HG03469 (cell line): ENCODE results near the gene CYP11A1.

Experiments
- ATAC-seq: cut with Tn5 transposase; IDR thresholded peaks from one replicate; pipeline ENCODE4 v1.9.1; 2021; ENCODE audit warnings: mild to moderate bottlenecking, moderate library complexity, moderate number of reproducible peaks; ENCODE audit not compliant: unreplicated experiment

The CYP11A1 gene

GRCh38 chr15:74389241-74390048, 22.0 kb upstream of the CYP11A1 start:
- no peak for ATAC-seq

DNA sequence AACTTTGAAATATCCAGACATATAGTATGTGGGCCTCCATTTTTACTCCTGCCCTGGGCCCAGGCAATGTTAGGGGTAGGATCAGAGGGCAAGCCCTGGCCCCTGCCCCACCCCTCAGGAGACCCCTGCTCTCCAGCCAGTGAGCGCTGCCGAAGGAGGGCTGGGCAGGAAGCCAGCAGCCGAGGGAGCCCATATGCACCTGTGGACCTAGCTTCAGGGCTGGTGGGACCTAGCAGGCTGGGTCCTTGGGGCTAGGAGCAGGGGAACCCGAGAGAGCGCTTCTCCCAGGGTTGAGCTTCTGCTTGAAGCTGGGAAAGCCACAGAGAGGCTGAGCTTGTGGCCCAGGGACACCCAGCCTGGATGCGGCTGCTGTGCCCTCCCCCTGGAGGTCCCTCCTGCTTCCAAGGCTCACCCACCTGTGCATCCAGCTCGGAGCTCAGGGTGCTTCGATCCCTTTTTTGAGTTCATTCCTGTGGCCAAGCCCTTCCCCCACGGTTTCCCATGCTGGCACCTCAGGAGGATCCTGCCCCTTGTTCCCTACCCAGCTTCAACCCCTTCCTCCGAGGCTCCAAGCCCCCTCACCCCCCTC, 21.0 kb upstream of the CYP11A1 start:
- no peak for ATAC-seq

- ATAC-seq = no peak
These were observed 20.3 kb upstream of the CYP11A1 start for GRCh38 chr15:74387621-74388362.

DNA sequence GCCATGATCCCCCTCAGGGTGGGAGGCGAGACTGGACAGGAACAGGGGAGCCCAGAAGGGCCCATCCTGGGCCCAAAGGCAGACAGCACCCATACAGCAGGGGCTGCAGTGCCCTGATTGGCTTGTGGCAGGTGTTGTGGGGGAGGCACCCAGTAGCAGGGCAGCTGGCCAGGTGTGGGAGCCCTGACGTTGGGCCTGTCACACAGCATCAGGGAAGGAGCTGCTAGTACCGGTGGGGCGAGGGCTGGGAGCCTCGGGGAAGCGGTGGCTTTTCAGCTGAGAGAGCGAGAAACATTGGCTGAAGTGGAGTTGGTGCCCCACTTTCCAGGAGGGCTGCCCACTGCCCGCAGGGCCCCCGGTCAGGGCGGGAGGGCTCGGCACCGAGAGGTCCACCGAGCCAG, 19.7 kb upstream of the CYP11A1 start:
- no peak for ATAC-seq

GRCh38 chr15:74386496-74387140, 19.2 kb upstream of the CYP11A1 start:
- no peak for ATAC-seq

DNA sequence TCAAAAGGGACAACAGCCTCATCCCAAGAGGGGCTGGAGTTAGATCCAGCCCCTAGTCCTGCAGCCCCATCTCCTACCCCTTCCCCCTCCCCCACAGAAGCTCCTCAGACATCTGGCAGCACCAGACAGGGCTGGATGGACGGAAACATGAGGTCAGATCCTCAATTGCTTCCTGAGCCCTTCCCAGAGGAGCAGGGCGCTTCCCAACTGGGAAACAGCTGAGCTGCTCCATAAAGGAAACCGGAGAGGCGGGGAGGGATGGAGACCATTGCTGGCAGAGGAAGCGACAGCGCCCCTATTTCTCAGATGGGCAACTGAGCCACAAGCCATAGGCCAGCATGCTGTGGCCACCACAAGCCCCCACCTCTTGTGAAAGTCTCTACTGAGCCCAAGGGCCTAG, 18.3 kb upstream of the CYP11A1 start:
- no peak for ATAC-seq

GRCh38 chr15:74384881-74385643, 17.6 kb upstream of the CYP11A1 start:
- peak; percentile 40 for ATAC-seq

DNA sequence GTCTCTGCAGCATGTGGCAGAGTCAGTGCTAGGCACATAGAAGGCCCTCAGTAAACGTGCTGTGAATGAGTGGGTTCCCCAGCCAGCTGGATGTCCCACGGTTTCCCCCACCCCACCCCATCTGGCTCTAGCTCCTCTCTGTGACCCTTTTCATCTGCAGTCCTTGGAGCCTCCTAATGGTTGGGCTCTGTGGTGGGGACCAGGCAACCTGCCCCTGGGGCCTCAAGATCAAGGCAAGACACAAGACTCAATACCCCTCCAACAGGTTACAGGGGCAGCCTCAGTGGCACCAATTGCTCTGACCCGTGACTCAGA, 17.1 kb upstream of the CYP11A1 start:
- ATAC-seq = no peak

- no peak for ATAC-seq
These were observed 16.5 kb upstream of the CYP11A1 start for GRCh38 chr15:74383695-74384565.

- no peak for ATAC-seq
These were observed 15.8 kb upstream of the CYP11A1 start for GRCh38 chr15:74383286-74383685.

- no peak for ATAC-seq
These were observed 14.8 kb upstream of the CYP11A1 start for GRCh38 chr15:74382004-74382816.

DNA sequence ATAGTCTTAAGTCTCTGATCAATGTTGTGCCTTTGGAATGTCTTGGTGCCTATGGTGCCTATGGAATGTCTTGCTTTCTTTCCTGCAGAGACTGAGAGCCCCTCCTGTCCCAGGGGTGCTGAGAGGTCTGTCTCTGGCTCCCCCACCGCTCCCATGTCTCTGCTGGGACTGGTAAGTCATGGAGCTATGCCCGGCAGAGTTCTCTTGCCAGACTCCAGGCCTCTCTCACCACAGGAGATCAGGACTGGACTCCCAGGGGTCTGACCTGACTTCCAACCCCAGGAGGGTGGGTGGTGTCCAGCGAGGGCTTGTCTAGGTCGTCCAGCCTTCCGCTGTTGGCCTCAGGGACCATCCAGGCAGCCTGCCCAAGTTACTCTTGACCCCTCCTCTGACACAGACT, 14.0 kb upstream of the CYP11A1 start:
- no peak for ATAC-seq

DNA sequence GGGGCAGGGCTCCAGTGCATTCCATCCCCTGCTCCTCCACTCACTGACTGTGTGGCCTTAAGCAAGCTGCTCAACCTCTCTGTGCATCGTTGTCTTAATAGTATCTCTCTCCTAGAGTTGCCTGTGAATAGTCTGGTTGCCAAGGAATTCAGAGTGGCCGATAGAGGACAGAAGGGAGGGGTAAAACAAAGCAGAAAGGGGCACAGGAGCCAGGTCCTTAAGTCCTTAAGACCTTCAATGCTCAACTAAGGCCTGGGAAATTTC, 13.7 kb upstream of the CYP11A1 start:
- no peak for ATAC-seq

- ATAC-seq = no peak
These were observed 13.1 kb upstream of the CYP11A1 start for GRCh38 chr15:74380361-74381189.

DNA sequence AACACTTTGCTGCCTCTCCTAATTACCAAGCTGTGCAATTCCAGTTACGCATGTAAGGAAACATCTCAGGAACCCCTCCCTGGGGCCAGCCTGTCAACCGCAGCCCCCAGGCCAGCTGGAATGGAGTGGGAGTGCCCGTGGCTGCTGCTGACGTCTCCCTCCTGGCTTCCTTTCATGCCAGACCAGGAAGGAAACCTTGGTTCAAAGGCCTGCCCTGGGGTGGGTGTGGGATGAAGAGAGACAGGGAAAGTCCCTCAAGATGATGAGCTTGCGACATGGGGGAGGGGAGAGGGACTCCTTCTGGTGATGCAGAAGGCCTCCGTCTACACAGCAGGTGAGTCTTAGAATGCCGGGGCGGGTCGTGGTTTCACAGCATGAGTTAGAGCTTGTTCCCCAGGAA, 11.4 kb upstream of the CYP11A1 start:
- no peak for ATAC-seq

DNA sequence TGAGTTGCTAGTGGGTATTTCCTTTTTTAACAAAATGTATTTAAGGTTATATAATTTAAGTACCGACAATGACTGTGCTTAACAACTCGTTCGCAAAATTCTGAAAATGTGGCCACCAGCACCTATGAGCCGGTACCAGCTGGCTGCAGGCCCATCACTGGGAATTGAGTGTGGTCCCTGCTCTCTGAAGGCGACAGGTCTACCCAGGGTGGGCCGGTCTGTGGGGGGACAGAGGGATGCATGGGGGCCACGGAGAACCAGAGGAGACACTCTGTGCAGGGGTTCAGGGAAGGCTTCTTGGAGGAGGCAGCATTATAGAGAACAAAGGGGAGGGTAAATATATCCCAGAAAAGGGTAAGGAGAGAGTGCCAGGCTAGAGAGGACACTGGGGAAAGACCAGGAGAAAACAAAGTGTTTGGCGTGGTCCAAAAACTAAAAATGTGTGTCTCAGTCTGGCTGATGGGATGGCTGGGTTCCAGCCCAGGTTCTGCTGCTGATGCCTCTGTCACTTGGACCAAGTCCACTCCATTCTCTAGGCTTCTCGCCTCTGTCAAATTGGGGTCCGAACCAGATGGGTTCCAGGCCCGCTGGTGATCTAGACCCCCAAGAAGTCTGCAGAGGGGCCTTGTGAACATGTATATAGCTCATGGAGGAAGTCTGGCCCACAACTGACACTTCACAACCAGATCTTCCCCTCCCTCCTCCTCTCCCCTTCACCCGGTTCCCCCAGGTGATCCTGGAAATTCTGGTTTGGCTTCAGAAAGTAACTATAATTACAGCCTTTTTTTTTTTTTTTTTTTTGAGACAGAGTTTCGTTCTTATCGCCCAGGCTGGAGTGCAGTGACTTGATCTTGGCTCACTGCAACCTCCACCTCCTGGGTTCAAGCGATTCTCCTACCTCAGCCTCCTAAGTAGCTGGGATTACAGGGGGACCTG, 10.7 kb upstream of the CYP11A1 start:
- no peak for ATAC-seq

DNA sequence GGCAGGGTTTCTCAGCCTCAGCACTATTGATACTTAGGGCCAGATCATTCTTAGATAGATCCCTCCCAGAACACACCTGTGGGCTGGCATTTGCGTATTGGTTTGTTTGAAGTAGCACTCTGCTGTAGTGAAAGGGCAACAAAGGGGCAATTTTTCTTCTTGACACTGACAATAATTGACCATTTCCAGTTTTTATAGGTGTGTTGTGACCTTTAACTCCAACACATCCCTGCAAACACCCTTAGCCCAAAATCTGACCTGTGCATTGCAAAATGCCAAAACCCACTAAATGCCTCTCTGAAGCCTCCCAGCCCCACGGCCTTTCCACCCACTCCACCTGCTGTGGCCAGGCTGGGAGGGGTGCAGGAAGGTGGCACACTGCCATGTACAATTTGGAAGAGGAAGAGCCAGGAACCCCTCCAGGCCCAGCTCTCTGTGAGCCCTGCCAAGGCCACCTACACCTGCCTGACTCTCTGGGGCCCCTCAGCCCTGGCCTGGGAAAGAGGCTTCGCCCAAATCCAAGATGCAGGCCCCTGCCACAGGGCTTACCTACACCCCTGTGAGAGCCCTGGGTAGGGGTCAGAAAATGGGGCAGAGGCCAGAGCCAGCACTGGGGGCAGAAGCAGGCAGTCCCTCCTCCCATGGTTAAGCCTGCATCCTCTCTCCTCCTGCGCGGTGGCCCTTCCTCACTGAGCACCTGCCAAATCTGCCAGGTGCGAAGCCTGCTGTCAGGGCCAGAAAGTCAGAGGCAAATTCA, 9.6 kb upstream of the CYP11A1 start:
- no peak for ATAC-seq
